DND-41 (cell line): Measurements from ENCODE around the gene CD72.
A peak's percentile ranks its signal among the peaks of the same experiment; 100 is the strongest.

ENCODE experiments used
- ATAC-seq: fragments of 200-7000 bp; cut with Tn5 transposase; 3 replicates; pipeline ENCODE4 v1.9.1; 2021; ENCODE audit warnings: low read depth; ENCODE audit not compliant: insufficient read depth
- DNase-seq: peaks from one replicate; pipeline ENCODE4 v3.0.0-alpha.2; 2020
- H2AFZ ChIP-seq: 2 replicates; pipeline ENCODE4 v1.6.0; 2012; ENCODE audit warnings: low read depth, low read length
- H3K27ac ChIP-seq: 2 replicates; pipeline ENCODE4 v1.5.1; 2012; ENCODE audit warnings: low read length, inconsistent platforms
- H3K27me3 ChIP-seq: fragments of 200-600 bp; sonication (generic); 2 replicates; pipeline ENCODE4 v1.6.0; 2012; ENCODE audit warnings: low read length, mild to moderate bottlenecking, inconsistent platforms; ENCODE audit not compliant: insufficient read depth, poor library complexity
- H3K36me3 ChIP-seq: 2 replicates; pipeline ENCODE4 v1.5.1; 2012; ENCODE audit warnings: low read length, inconsistent platforms; ENCODE audit not compliant: insufficient read depth
- H3K4me1 ChIP-seq: 2 replicates; pipeline ENCODE4 v1.5.1; 2012; ENCODE audit warnings: mild to moderate bottlenecking, low read length; ENCODE audit not compliant: insufficient read depth
- H3K4me2 ChIP-seq: 2 replicates; pipeline ENCODE4 v1.6.0; 2012; ENCODE audit warnings: mild to moderate bottlenecking, moderate library complexity, low read length, inconsistent platforms; ENCODE audit not compliant: insufficient read depth
- H3K4me3 ChIP-seq, 2 experiments: fragments of 200-600 bp in 1 of 2; shearing (Covaris generic) in 1 of 2; 2 replicates each; pipeline ENCODE4 v1.5.1; 2012 to 2016; ENCODE audit warnings: inconsistent platforms in 2 of 2, low read length in 2 of 2, mild to moderate bottlenecking in 2 of 2, low read depth in 1 of 2, moderate library complexity in 1 of 2
- H3K79me2 ChIP-seq: 2 replicates; pipeline ENCODE4 v1.6.0; 2012; ENCODE audit warnings: low read length, inconsistent platforms; ENCODE audit not compliant: insufficient read depth
- H3K9ac ChIP-seq: 2 replicates; pipeline ENCODE4 v1.6.0; 2012; ENCODE audit warnings: low read depth, mild to moderate bottlenecking, inconsistent platforms, low read length, moderate library complexity
- H3K9me3 ChIP-seq: 2 replicates; pipeline ENCODE4 v1.5.1; 2012; ENCODE audit warnings: low read length, moderate library complexity, mild to moderate bottlenecking, inconsistent platforms; ENCODE audit not compliant: insufficient read depth, severe bottlenecking
- H4K20me1 ChIP-seq: 2 replicates; pipeline ENCODE4 v1.6.0; 2012; ENCODE audit warnings: low read length; ENCODE audit not compliant: insufficient read depth
- EZH2 ChIP-seq: IDR thresholded peaks from 3 replicates; pipeline ENCODE4 v1.6.1; 2012; ENCODE audit warnings: borderline replicate concordance, low read depth, mild to moderate bottlenecking, moderate library complexity, low read length, inconsistent platforms; ENCODE audit not compliant: severe bottlenecking
- TF ChIP-seq, protein P1 (sequence below): IDR thresholded peaks from 2 replicates; pipeline ENCODE4 v1.5.1; 2012; ENCODE audit warnings: borderline replicate concordance, low read length, moderate library complexity, mild to moderate bottlenecking; ENCODE audit not compliant: poor library complexity, severe bottlenecking; ENCODE audit errors: extremely low read depth

The CD72 gene

GRCh38 chr9:35603986-35604577, 14.1 kb downstream of the CD72 start:
- H3K4me3 ChIP-seq, result peak overlapping the region; percentile 31 to 92; a peak in 3 of 4 replicates

GRCh38 chr9:35603506-35603985, 14.7 kb downstream of the CD72 start:
- H2AFZ ChIP-seq, result peak overlapping the region; percentile 88
- H3K36me3 ChIP-seq, result peaks cover 20% of the 10 kb centered on the region
- H3K9ac ChIP-seq, result peak overlapping the region; percentile 65
- no peaks in the 10 kb centered on the region for H3K9me3 ChIP-seq
- peaks cover 49% of the 10 kb centered on the region for H3K79me2 ChIP-seq
- DNase-seq (peak; percentile 54), ATAC-seq (no peak)
- H3K27ac ChIP-seq, result peak overlapping the region; percentile 83
- H3K27me3 ChIP-seq, result no peaks in the 10 kb centered on the region
- peaks cover 16% of the 10 kb centered on the region for H4K20me1 ChIP-seq
- TF ChIP-seq, protein P1, sequence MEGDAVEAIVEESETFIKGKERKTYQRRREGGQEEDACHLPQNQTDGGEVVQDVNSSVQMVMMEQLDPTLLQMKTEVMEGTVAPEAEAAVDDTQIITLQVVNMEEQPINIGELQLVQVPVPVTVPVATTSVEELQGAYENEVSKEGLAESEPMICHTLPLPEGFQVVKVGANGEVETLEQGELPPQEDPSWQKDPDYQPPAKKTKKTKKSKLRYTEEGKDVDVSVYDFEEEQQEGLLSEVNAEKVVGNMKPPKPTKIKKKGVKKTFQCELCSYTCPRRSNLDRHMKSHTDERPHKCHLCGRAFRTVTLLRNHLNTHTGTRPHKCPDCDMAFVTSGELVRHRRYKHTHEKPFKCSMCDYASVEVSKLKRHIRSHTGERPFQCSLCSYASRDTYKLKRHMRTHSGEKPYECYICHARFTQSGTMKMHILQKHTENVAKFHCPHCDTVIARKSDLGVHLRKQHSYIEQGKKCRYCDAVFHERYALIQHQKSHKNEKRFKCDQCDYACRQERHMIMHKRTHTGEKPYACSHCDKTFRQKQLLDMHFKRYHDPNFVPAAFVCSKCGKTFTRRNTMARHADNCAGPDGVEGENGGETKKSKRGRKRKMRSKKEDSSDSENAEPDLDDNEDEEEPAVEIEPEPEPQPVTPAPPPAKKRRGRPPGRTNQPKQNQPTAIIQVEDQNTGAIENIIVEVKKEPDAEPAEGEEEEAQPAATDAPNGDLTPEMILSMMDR, result no peak
- no peak for TF ChIP-seq EZH2
- peak overlapping the region; percentile 19 to 62; a peak in 3 of 4 replicates for H3K4me3 ChIP-seq
- H3K4me2 ChIP-seq, result peak overlapping the region; percentile 91
- peaks cover 49% of the 10 kb centered on the region for H3K4me1 ChIP-seq

More at GRCh38 chr9:35603986-35604577, 14.1 kb downstream of the CD72 start:
- Histone ChIP-seq H3K4me2 (peak overlapping the region; percentile 91), H4K20me1 (peaks cover 16% of the 10 kb centered on the region), H2AFZ (peak overlapping the region; percentile 88), H3K4me1 (peaks cover 49% of the 10 kb centered on the region), H3K9ac (peak overlapping the region; percentile 71), H3K79me2 (peaks cover 54% of the 10 kb centered on the region), H3K27me3 (no peaks in the 10 kb centered on the region), H3K36me3 (peaks cover 25% of the 10 kb centered on the region), H3K9me3 (no peaks in the 10 kb centered on the region), H3K27ac (peak overlapping the region; percentile 83)
- ATAC-seq (peak; percentile 84), DNase-seq (peak; percentile 99)
- no peak for TF ChIP-seq EZH2
- TF ChIP-seq, protein P1, result peak; percentile 79

- no peak for ATAC-seq
- peaks cover 25% of the 10 kb centered on the region for H3K4me1 ChIP-seq
- H3K36me3 ChIP-seq, result no peaks in the 10 kb centered on the region
- TF ChIP-seq, protein P1, result peak; percentile 4
- TF ChIP-seq EZH2, result no peak
- H3K27ac ChIP-seq, result no peak overlapping the region
- peak; percentile 7 for DNase-seq
- no peaks in the 10 kb centered on the region for H3K9me3 ChIP-seq
- H3K79me2 ChIP-seq, result peaks cover 14% of the 10 kb centered on the region; the same call in 1 of the 2 replicates
- H3K4me3 ChIP-seq, result no peak overlapping the region
- H2AFZ ChIP-seq, result no peak overlapping the region
- no peaks in the 10 kb centered on the region for H3K27me3 ChIP-seq
- H3K4me2 ChIP-seq, result no peak overlapping the region
- no peak overlapping the region for H3K9ac ChIP-seq
- no peaks in the 10 kb centered on the region for H4K20me1 ChIP-seq
Observed at GRCh38 chr9:35599763-35600604, 18.2 kb downstream of the CD72 start.
